Measurements from ENCODE around the gene CCDC197. TPM values are rescaled to one million over a fixed set of nuclear protein-coding genes. Genes with fewer than 3 reads are reported as not detected.
A peak's percentile ranks its signal among the peaks of the same experiment; 100 is the strongest.

Gene CCDC197
- total RNA-seq, 1 experiment from 2014 or later, result not detected

DNA sequence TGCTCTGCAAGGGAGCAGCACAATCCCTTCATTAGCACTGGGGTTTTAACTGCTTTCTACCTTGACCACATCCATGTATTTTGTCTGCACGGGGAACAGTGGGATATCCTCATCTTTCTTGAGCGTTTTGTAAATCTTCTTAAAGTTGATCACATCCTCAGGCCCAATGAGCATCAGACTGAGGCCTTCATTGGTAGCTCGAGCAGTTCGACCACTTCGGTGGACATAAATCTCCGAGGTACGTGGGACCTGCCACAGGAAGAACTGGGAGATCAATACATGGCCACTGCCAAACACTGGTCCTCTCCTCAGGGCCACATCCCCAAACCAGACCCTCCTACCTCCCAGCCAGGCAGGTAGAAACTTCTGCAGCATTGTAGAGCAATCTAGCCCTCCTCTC lies 57.8 kb downstream of the CCDC197 start:
- Histone ChIP-seq H3K79me2 (ENCODE audit: insufficient read depth, low read length) (no peaks in the 10 kb centered on the region), H3K9ac (ENCODE audit: extremely low read depth, insufficient read length, low read length) (no peak overlapping the region), H2BK120ac (ENCODE audit: low read depth, low read length, poor library complexity, severe bottlenecking) (no peak overlapping the region), H2BK20ac (ENCODE audit: low read depth, low read length, poor library complexity, severe bottlenecking) (no peak overlapping the region), H2BK12ac (ENCODE audit: insufficient read length, low read depth, low read length) (no peak overlapping the region), H3K18ac (ENCODE audit: insufficient read length, low read depth, low read length) (no peak overlapping the region), H4K5ac (ENCODE audit: insufficient read length, low read depth, low read length) (no peak overlapping the region), H3K23me2 (ENCODE audit: insufficient read length, low read depth, low read length, poor library complexity, severe bottlenecking) (no peaks in the 10 kb centered on the region), H3K4me2 (ENCODE audit: insufficient read depth, insufficient read length, low read length) (no peak overlapping the region), H3K14ac (ENCODE audit: insufficient read depth, low read length) (no peak overlapping the region), H3K23ac (ENCODE audit: insufficient read length, low read depth, low read length) (no peak overlapping the region), H3K56ac (ENCODE audit: insufficient read length, low read depth, low read length) (no peak overlapping the region), H2AK5ac (ENCODE audit: insufficient read length, low read length) (no peak overlapping the region), H4K20me1 (ENCODE audit: control insufficient read depth, insufficient read depth, insufficient read length) (no peaks in the 10 kb centered on the region), H2BK5ac (ENCODE audit: insufficient read length, low read length) (no peak overlapping the region), H3K4me1 (ENCODE audit: insufficient read depth, low read length) (no peaks in the 10 kb centered on the region; the same call in 1 of the 2 replicates), H4K8ac (replicated peaks; ENCODE audit: insufficient read length, low read depth, low read length) (no peak overlapping the region), H3K27me3 (ENCODE audit: insufficient read depth, low read length) (no peaks in the 10 kb centered on the region), H3T11ph (ENCODE audit: low read length) (no peak overlapping the region), H3K79me1 (ENCODE audit: insufficient read depth, low read depth, low read length, poor library complexity, severe bottlenecking) (no peaks in the 10 kb centered on the region), H3K4ac (ENCODE audit: low read depth, low read length) (no peak overlapping the region), H3K27ac (ENCODE audit: insufficient read length, low read depth, low read length) (no peak overlapping the region), H4K91ac (ENCODE audit: insufficient read length, low read depth, low read length) (no peak overlapping the region), H2BK15ac (ENCODE audit: low read depth, low read length) (no peak overlapping the region), H3K9me3 (ENCODE audit: control insufficient read depth, low read depth, low read length) (no peaks in the 10 kb centered on the region), H2AFZ (ENCODE audit: low read length) (no peak overlapping the region)
- peaks cover 49 to 94% (median 85%) of the 10 kb centered on the region in 3 experiments; a peak in 6 of 7 replicates for H3K36me3 Mint-ChIP-seq (ENCODE audit: insufficient read depth in 1 of 3, low read depth in 3 of 3)
- H3K4me3 Mint-ChIP-seq, result no peak overlapping the region
- 0 out of 7 replicates have a peak overlapping the region, but pooled peaks of 1 of the 3 experiments have one; percentile 71 for H3K27ac Mint-ChIP-seq
- peaks cover 15 to 18% of the 10 kb centered on the region in 2 experiments for H3K4me1 Mint-ChIP-seq
- no peaks in the 10 kb centered on the region for H3K27me3 Mint-ChIP-seq (ENCODE audit: low read depth)
- H3K9me3 Mint-ChIP-seq, result no peaks in the 10 kb centered on the region
- no CpG with 5 or more reads among the region's 7 CpGs for WGBS (ENCODE audit: extremely low coverage, insufficient read length, low lambda C conversion rate)
- TF ChIP-seq, protein P1, sequence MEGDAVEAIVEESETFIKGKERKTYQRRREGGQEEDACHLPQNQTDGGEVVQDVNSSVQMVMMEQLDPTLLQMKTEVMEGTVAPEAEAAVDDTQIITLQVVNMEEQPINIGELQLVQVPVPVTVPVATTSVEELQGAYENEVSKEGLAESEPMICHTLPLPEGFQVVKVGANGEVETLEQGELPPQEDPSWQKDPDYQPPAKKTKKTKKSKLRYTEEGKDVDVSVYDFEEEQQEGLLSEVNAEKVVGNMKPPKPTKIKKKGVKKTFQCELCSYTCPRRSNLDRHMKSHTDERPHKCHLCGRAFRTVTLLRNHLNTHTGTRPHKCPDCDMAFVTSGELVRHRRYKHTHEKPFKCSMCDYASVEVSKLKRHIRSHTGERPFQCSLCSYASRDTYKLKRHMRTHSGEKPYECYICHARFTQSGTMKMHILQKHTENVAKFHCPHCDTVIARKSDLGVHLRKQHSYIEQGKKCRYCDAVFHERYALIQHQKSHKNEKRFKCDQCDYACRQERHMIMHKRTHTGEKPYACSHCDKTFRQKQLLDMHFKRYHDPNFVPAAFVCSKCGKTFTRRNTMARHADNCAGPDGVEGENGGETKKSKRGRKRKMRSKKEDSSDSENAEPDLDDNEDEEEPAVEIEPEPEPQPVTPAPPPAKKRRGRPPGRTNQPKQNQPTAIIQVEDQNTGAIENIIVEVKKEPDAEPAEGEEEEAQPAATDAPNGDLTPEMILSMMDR (conservative IDR thresholded peaks at IDR 0.05), result no peak
- DNase-seq, result no peak

Data from H9 (cell line).